WI38 (cell line): ENCODE data around the gene BPIFB3.

Experiments
- H3K4me3 ChIP-seq: 2 replicates; pipeline ENCODE4 v1.5.1; 2011; ENCODE audit warnings: low read depth, mild to moderate bottlenecking, control low read depth, low read length
- CTCF ChIP-seq: IDR thresholded peaks from 2 replicates; pipeline ENCODE4 v1.5.1; 2012; ENCODE audit warnings: low read depth, mild to moderate bottlenecking, control low read depth, low read length

The BPIFB3 gene

GRCh38 chr20:33024243-33024560 lies 29.5 kb upstream of the BPIFB3 start:
- TF ChIP-seq CTCF, result no peak

GRCh38 chr20:33024609-33025317 lies 28.9 kb upstream of the BPIFB3 start:
- no peak overlapping the region for H3K4me3 ChIP-seq
- no peak for TF ChIP-seq CTCF

More at GRCh38 chr20:33024243-33024560, 29.5 kb upstream of the BPIFB3 start:
- no peak overlapping the region for H3K4me3 ChIP-seq

GRCh38 chr20:33025318-33025876 lies 28.3 kb upstream of the BPIFB3 start:
- no peak for TF ChIP-seq CTCF
- no peak overlapping the region for H3K4me3 ChIP-seq

GRCh38 chr20:33026072-33026778 lies 27.5 kb upstream of the BPIFB3 start:
- H3K4me3 ChIP-seq, result no peak overlapping the region
- no peak for TF ChIP-seq CTCF

GRCh38 chr20:33026779-33027759 lies 26.6 kb upstream of the BPIFB3 start:
- no peak overlapping the region for H3K4me3 ChIP-seq
- TF ChIP-seq CTCF, result no peak

- no peak overlapping the region for H3K4me3 ChIP-seq
- no peak for TF ChIP-seq CTCF
Observed at GRCh38 chr20:33027769-33028751, 25.6 kb upstream of the BPIFB3 start.
